H1 (cell line): ENCODE measurements around the gene VPS54. TPM values are rescaled to one million over a fixed set of nuclear protein-coding genes. Genes with fewer than 3 reads are reported as not detected.

Source experiments
- CTCF ChIA-PET: fragments of 300-600 bp; sonication (Branson Sonifier 250); formaldehyde crosslinking; loops from one replicate; lab custom pipeline; 2021; ENCODE audit not compliant: partially characterized antibody; lab: Charles Lee
- POLR2A ChIA-PET: fragments of 300-600 bp; sonication (Branson Sonifier 250); formaldehyde crosslinking; loops from one replicate; lab custom pipeline; 2021; ENCODE audit warnings: inconsistent platforms; ENCODE audit not compliant: partially characterized antibody; lab: Charles Lee
- DNase-seq, 2 experiments: peaks; one replicate each; pipeline versions ENCODE4 v3.0.0 to v3.0.0-alpha.2; 2010 to 2022; ENCODE audit warnings: low spot score in 2 of 2, low read depth in 1 of 2, mixed read lengths in 1 of 2
- FAIRE-seq: peaks from 2 replicates; lab custom pipeline; 2011; peaks lifted over from hg19 to GRCh38; lab: Jason Lieb, UNC
- H2AFZ ChIP-seq: 2 replicates; pipeline ENCODE4 v1.8.1; 2012; ENCODE audit warnings: low read length, inconsistent platforms
- H2AK5ac ChIP-seq: 2 replicates; pipeline ENCODE4 v1.6.1; 2013; ENCODE audit warnings: low read depth, low read length
- H2BK120ac ChIP-seq: replicated peaks from 2 replicates; pipeline ENCODE3; 2013; ENCODE audit warnings: low read depth, low read length, inconsistent platforms
- H2BK12ac ChIP-seq: 2 replicates; pipeline ENCODE4 v1.6.1; 2013; ENCODE audit warnings: low read depth, low read length
- H2BK15ac ChIP-seq: 2 replicates; pipeline ENCODE4 v1.6.1; 2013; ENCODE audit warnings: low read length
- H2BK20ac ChIP-seq: 2 replicates; pipeline ENCODE4 v1.6.1; 2013; ENCODE audit warnings: low read length
- H2BK5ac ChIP-seq: 2 replicates; pipeline ENCODE4 v1.6.1; 2013; ENCODE audit warnings: low read depth, low read length
- H3K14ac ChIP-seq: 2 replicates; pipeline ENCODE4 v1.6.1; 2013; ENCODE audit warnings: inconsistent platforms; ENCODE audit not compliant: insufficient read length
- H3K18ac ChIP-seq: 2 replicates; pipeline ENCODE4 v1.6.1; 2013; ENCODE audit warnings: low read length; ENCODE audit errors: extremely low read depth
- H3K23ac ChIP-seq: 2 replicates; pipeline ENCODE4 v1.6.1; 2013; ENCODE audit warnings: inconsistent platforms; ENCODE audit not compliant: insufficient read length
- H3K23me2 ChIP-seq: 2 replicates; pipeline ENCODE4 v1.6.1; 2013; ENCODE audit warnings: low read depth, low read length
- H3K27ac ChIP-seq: 2 replicates; pipeline ENCODE4 v1.6.1; 2011; ENCODE audit warnings: low read depth, low read length, inconsistent platforms
- H3K27me3 ChIP-seq, 4 experiments: replicated peaks in 1 of 4; 1 replicate in 1 of 4; 2 replicates in 3 of 4; pipeline versions ENCODE4 v1.6.1 to v1.8.1; 2011 to 2013; ENCODE audit warnings: low read length in 3 of 4, mild to moderate bottlenecking in 3 of 4, inconsistent platforms in 2 of 4, mixed read lengths in 2 of 4, moderate library complexity in 1 of 4; ENCODE audit not compliant: control insufficient read depth in 3 of 4, insufficient read depth in 3 of 4; ENCODE audit errors: extremely low read depth in 1 of 4
- H3K36me3 ChIP-seq, 4 experiments: 2 replicates each; pipeline versions ENCODE4 v1.6.1 to v1.8.1; 2011 to 2013; ENCODE audit warnings: mild to moderate bottlenecking in 4 of 4, low read length in 3 of 4, moderate library complexity in 2 of 4, control low read depth in 1 of 4, inconsistent platforms in 1 of 4; ENCODE audit not compliant: insufficient read depth in 4 of 4, control insufficient read depth in 2 of 4
- H3K4ac ChIP-seq: replicated peaks from 2 replicates; pipeline ENCODE3; 2013; ENCODE audit warnings: low read length, low read depth, mixed read lengths, inconsistent platforms; ENCODE audit not compliant: insufficient read length
- H3K4me1 ChIP-seq, 4 experiments: replicated peaks in 1 of 4; 1 replicate in 1 of 4; 2 replicates in 3 of 4; pipeline versions ENCODE4 v1.6.1 to v1.8.1; 2011 to 2013; ENCODE audit warnings: low read length in 3 of 4, inconsistent platforms in 2 of 4, mixed read lengths in 1 of 4; ENCODE audit not compliant: insufficient read depth in 4 of 4, control insufficient read depth in 3 of 4
- H3K4me2 ChIP-seq, 2 experiments: 2 replicates each; pipeline versions ENCODE4 v1.6.1 to v1.8.1; 2011 to 2013; ENCODE audit warnings: low read depth in 2 of 2, low read length in 2 of 2, control low read depth in 1 of 2, inconsistent platforms in 1 of 2, mild to moderate bottlenecking in 1 of 2; ENCODE audit not compliant: insufficient read depth in 1 of 2
- H3K4me3 ChIP-seq, 4 experiments: fragments of 200-600, 300-600 bp in 1 of 4; sonication (generic), shearing (Covaris generic), sonication (Bioruptor Twin) in 1 of 4; 2 replicates each; pipeline versions ENCODE4 v1.5.1 to v1.8.1; 2011 to 2016; ENCODE audit warnings: low read length in 4 of 4, low read depth in 3 of 4, control low read depth in 2 of 4, inconsistent platforms in 2 of 4, mild to moderate bottlenecking in 2 of 4, mixed read lengths in 1 of 4, moderate library complexity in 1 of 4; ENCODE audit not compliant: insufficient read depth in 2 of 4; ENCODE audit errors: extremely low read depth in 1 of 4
- H3K56ac ChIP-seq: replicated peaks from 2 replicates; pipeline ENCODE3; 2013; ENCODE audit warnings: low read depth, mild to moderate bottlenecking, mixed read lengths, low read length, inconsistent platforms; ENCODE audit not compliant: insufficient read length
- H3K79me1 ChIP-seq: 2 replicates; pipeline ENCODE4 v1.6.1; 2013; ENCODE audit warnings: low read depth, low read length, control low read depth
- H3K79me2 ChIP-seq, 2 experiments: 2 replicates each; pipeline versions ENCODE4 v1.6.1 to v1.8.1; 2012 to 2013; ENCODE audit warnings: low read length in 2 of 2, mild to moderate bottlenecking in 2 of 2, inconsistent platforms in 1 of 2; ENCODE audit not compliant: insufficient read depth in 2 of 2, control insufficient read depth in 1 of 2
- H3K9ac ChIP-seq, 4 experiments: replicated peaks in 1 of 4; 1 replicate in 1 of 4; 2 replicates in 3 of 4; pipeline versions ENCODE4 v1.6.1 to v1.8.1; 2011 to 2013; ENCODE audit warnings: low read depth in 3 of 4, low read length in 3 of 4, control low read depth in 2 of 4, mild to moderate bottlenecking in 2 of 4, moderate library complexity in 2 of 4, inconsistent platforms in 1 of 4; ENCODE audit errors: extremely low read depth in 1 of 4
- H3K9me3 ChIP-seq, 2 experiments: 2 replicates each; pipeline versions ENCODE4 v1.6.1 to v1.8.1; 2012 to 2013; ENCODE audit warnings: mild to moderate bottlenecking in 2 of 2, moderate library complexity in 2 of 2, control low read depth in 1 of 2, inconsistent platforms in 1 of 2, low read depth in 1 of 2, low read length in 1 of 2, mixed read lengths in 1 of 2; ENCODE audit not compliant: insufficient read depth in 2 of 2
- H4K20me1 ChIP-seq, 2 experiments: replicated peaks in 1 of 2; 2 replicates each; pipeline versions ENCODE3 to v1.8.1; 2011 to 2013; ENCODE audit warnings: inconsistent platforms in 2 of 2, low read length in 2 of 2, mild to moderate bottlenecking in 1 of 2; ENCODE audit not compliant: insufficient read depth in 2 of 2, control insufficient read depth in 1 of 2
- H4K5ac ChIP-seq: 2 replicates; pipeline ENCODE4 v1.6.1; 2013; ENCODE audit warnings: low read length, low read depth, mixed read lengths, inconsistent platforms; ENCODE audit not compliant: insufficient read length
- H4K8ac ChIP-seq: 2 replicates; pipeline ENCODE4 v1.8.0; 2013; ENCODE audit warnings: mild to moderate bottlenecking, moderate library complexity, low read length, inconsistent platforms; ENCODE audit not compliant: insufficient read depth; ENCODE audit errors: extremely low read depth
- H4K91ac ChIP-seq: replicated peaks from 2 replicates; pipeline ENCODE3; 2013; ENCODE audit warnings: low read length, mixed read lengths, inconsistent platforms; ENCODE audit not compliant: insufficient read length
- RAD21 ChIP-seq, 2 experiments: IDR thresholded peaks in 1 of 2; conservative IDR thresholded peaks in 1 of 2; 2 replicates each; pipeline ENCODE4 v1.6.1; 2011; ENCODE audit warnings: low read depth in 2 of 2, low read length in 2 of 2, improper control_type of control experiment in 1 of 2, inconsistent platforms in 1 of 2, mild to moderate bottlenecking in 1 of 2, moderate library complexity in 1 of 2
- SRF ChIP-seq: IDR thresholded peaks from 2 replicates; pipeline ENCODE4 v1.6.1; 2011; ENCODE audit warnings: mild to moderate bottlenecking, low read depth, low read length, moderate library complexity
- WGBS, 2 experiments: shearing (Covaris generic) in 1 of 2; methylation state at CpG; one replicate each; pipeline versions ENCODE4 v1.1.6 to v1.1.7; 2013 to 2015; ENCODE audit warnings: low lambda C conversion rate in 2 of 2, mixed read lengths in 2 of 2, inconsistent platforms in 1 of 2, low coverage in 1 of 2, missing lambda C conversion rate in 1 of 2; ENCODE audit not compliant: insufficient replicate concordance in 2 of 2, insufficient coverage in 1 of 2, insufficient read length in 1 of 2; ENCODE audit errors: extremely low coverage in 1 of 2, missing lambda C conversion rate in 1 of 2; 5-methylcytosine and 5-hydroxymethylcytosine counted together
- polyA plus RNA-seq, 7 experiments: library from polyadenylated mRNA; depleted of rRNA in 3 of 7; stranded (reverse) in 5 of 7; unstranded in 2 of 7; fragments of >200 nt in 5 of 7; fragments of 200-250 nt in 2 of 7; gene quantifications; 1 replicate in 5 of 7; 2 replicates in 1 of 7; 4 replicates in 1 of 7; pipeline versions ENCODE4 v1.2.1 to v1.2.3, GENCODE V29; 2011 to 2013; ENCODE audit warnings: missing spikeins in 2 of 7, mixed read lengths in 2 of 7
- total RNA-seq: library from RNA; stranded (reverse); fragmentation: NEBNext Ultra II Directional; extraction: Animal tissue kit (Norgen Biotek cat#: 25700); gene quantifications from 2 replicates; pipeline ENCODE4 v1.2.1, GENCODE V29; 2021

Gene VPS54
- total and polyA plus RNA-seq, 2 of the 8 experiments (the other 6 are each of a cell fraction or from before 2014, with no cell fraction given): 3.6 to 13.2 TPM

GRCh38 chr2:63853527-63854310, 165.5 kb downstream of the VPS54 start:
- CTCF ChIA-PET: interaction anchor here (0.9 to 5.0 kb wide), 5 partner anchors 11 to 155 kb away, joined by 3 to 31 read pairs (median 5); no protein-coding TSS in a partner anchor
- Histone ChIP-seq H3K9me3 (no peaks in the 10 kb centered on the region), H2BK120ac (peak overlapping the region; percentile 7), H3K4me2 (peak overlapping the region; percentile 73 to 94), H3K56ac (peak overlapping the region; percentile 17), H2BK20ac (no peak overlapping the region; the same call in 1 of the 2 replicates), H3K18ac (no peak overlapping the region; the same call in 1 of the 2 replicates), H4K8ac (no peak overlapping the region), H3K79me2 (peaks cover 48 to 100% of the 10 kb centered on the region in 2 experiments), H2AFZ (no peak overlapping the region), H3K4me1 (peaks cover 18 to 45% (median 25%) of the 10 kb centered on the region in 4 experiments), H3K27me3 (no peaks in the 10 kb centered on the region), H3K14ac (no peak overlapping the region), H2BK12ac (peak overlapping the region; percentile 81; the same call in 1 of the 2 replicates), H3K23ac (no peak overlapping the region), H3K79me1 (0 out of 2 replicates have a peak, but pooled peaks cover 6% of the 10 kb centered on the region), H4K91ac (no peak overlapping the region), H3K27ac (0 out of 2 replicates have a peak overlapping the region, but pooled peaks have one; percentile 36), H4K5ac (peak overlapping the region; percentile 88), H2BK15ac (no peak overlapping the region), H3K36me3 (peaks cover 18 to 75% (median 27%) of the 10 kb centered on the region in 4 experiments), H2BK5ac (peak overlapping the region; percentile 88; the same call in 1 of the 2 replicates), H4K20me1 (peaks cover 8 to 15% of the 10 kb centered on the region in 2 experiments), H3K4ac (peak overlapping the region; percentile 69), H2AK5ac (no peak overlapping the region), H3K23me2 (no peaks in the 10 kb centered on the region), H3K4me3 (peak overlapping the region in 1 of 4 experiments; percentile 60; a peak in 2 of 8 replicates), H3K9ac (peak overlapping the region in 1 of 4 experiments; percentile 44; a peak in 2 of 7 replicates)
- FAIRE-seq: peak; percentile 13
- TF ChIP-seq SRF (no peak), RAD21 (IDR thresholded peaks at IDR 0.05 in 1 of 2, conservative IDR thresholded peaks at IDR 0.05 in 1 of 2; ENCODE audit: low read depth in 2 of 2, low read length in 2 of 2) (peak in 1 of 2 experiments; percentile 45; a peak in 2 of 4 replicates)
- POLR2A ChIA-PET: interaction anchor here (0.7 to 17.8 kb wide), 9 partner anchors 8 to 265 kb away, joined by 3 to 297 read pairs (median 6); partner anchors contain the start of genes UGP2 and WDPCP
- no peak for DNase-seq
- WGBS, 2 experiments: 59% methylated on average over 4 of the region's 4 CpGs; no CpG with 5 or more reads in 1 of the 2 experiments
